DOHH2 (cell line): Measurements from ENCODE around the gene SCG5.

ENCODE experiments used
- EZH2phosphoT487 ChIP-seq: fragments of 200-600 bp; sonication (generic); IDR thresholded peaks from 2 replicates; pipeline ENCODE4 v1.6.1; 2017; ENCODE audit warnings: borderline replicate concordance, mild to moderate bottlenecking, antibody characterized with exemption, low read length, moderate library complexity, mixed read lengths
- TF ChIP-seq, protein P1 (sequence below): fragments of 200-600 bp; sonication (generic); IDR thresholded peaks from one replicate; pipeline ENCODE4 v1.5.1; 2014; ENCODE audit warnings: antibody characterized with exemption, mild to moderate bottlenecking, low read depth, low read length; ENCODE audit not compliant: poor library complexity, severe bottlenecking

DNA sequence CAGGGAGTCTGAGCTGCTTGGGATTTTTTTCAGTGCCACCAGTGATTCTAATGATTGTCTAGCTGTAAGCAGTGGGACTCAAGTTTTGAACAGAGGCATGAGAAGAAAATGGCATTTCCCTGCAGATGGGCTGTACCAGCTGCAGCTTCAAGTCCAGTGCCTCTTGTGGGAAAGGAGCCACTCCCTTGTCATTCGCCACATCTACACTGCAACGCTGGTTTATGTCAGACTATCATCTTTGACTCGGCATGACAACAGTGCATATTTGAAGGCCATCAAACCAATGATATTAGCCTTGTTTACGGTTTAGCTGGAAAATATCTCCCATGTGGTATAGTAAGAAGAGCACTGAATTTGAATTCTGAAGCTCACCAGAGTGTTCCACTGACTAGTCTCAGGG is 22.2 kb downstream of the SCG5 start:
- TF ChIP-seq EZH2phosphoT487 = no peak
- TF ChIP-seq, protein P1, sequence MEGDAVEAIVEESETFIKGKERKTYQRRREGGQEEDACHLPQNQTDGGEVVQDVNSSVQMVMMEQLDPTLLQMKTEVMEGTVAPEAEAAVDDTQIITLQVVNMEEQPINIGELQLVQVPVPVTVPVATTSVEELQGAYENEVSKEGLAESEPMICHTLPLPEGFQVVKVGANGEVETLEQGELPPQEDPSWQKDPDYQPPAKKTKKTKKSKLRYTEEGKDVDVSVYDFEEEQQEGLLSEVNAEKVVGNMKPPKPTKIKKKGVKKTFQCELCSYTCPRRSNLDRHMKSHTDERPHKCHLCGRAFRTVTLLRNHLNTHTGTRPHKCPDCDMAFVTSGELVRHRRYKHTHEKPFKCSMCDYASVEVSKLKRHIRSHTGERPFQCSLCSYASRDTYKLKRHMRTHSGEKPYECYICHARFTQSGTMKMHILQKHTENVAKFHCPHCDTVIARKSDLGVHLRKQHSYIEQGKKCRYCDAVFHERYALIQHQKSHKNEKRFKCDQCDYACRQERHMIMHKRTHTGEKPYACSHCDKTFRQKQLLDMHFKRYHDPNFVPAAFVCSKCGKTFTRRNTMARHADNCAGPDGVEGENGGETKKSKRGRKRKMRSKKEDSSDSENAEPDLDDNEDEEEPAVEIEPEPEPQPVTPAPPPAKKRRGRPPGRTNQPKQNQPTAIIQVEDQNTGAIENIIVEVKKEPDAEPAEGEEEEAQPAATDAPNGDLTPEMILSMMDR = no peak
